Measurements from ENCODE around the gene XK.

DNA sequence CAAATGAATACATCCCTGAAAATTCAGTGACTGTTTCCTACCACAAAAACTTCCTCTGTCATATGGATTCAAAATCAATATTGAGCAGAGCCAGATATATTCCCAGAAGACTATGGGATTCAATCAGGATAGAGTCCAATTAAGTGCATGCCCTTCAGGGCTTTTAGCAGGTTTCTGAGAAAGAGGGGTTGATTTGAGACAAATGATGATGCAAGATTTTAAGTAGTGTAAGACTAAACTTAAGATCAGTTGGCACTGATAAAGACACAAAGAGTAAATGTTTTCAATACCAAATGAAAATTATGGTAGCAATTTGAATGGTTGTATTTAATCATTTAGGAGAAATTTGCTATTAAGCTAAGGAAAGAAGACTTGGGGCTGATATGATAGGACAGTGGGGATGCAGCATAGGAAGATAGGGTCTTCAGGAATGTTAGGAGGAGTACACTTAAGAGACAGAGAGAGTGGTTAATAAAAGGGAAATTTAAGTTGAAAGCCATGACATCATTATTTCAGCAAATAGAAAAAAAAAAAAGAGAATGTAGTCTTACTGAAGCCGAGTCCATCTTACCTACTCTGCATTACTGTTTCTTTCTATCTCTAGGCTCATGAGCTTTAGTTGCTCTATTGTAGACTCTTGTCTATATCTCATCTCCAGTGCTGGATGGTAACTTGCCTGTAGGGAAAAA lies 32.0 kb upstream of the XK start:
- no peak for TF ChIP-seq YY1 (IDR thresholded peaks at IDR 0.05; ENCODE audit: low read depth)
- TF ChIP-seq TCF12 (IDR thresholded peaks at IDR 0.05; ENCODE audit: low read depth): no peak

Measured in Ishikawa (cell line).